GM15510 (cell line): ENCODE data around the gene TBXA2R.

Experiments used
- POLR2A ChIP-seq: IDR thresholded peaks from 3 replicates; pipeline ENCODE4 v1.6.1; 2011; ENCODE audit warnings: borderline replicate concordance; ENCODE audit not compliant: insufficient read length; ENCODE audit errors: extremely low read depth

The TBXA2R gene

GRCh38 chr19:3586707-3587346 lies 19.8 kb downstream of the TBXA2R start:
- TF ChIP-seq POLR2A = no peak

DNA sequence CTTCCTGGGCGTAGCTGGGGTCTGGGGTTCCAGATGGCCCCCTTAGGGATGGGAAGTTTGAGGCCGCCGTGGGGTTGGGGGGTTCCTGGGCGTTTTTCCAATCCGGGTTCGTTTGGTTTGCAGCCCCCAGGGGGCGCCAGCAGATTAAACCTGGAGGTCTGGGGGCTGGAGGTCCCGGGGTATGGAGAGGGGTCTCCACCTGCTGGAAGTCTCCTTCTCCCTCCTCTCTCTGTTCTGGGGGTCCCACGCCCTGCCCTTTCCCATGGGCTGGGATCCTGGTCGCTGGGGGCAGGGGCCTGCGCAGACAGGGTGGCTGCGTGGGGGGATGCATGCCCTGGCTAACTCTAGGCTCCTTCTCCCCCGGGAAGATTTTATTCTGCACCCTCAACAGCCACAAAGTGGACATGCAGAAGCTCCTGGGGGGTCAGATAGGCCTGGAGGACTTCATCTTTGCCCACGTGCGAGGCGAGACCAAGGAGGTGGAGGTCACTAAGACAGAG lies 20.5 kb downstream of the TBXA2R start:
- no peak for TF ChIP-seq POLR2A

- TF ChIP-seq POLR2A = no peak
These were observed 21.2 kb downstream of the TBXA2R start, which contains the start of gene GIPC3 for GRCh38 chr19:3585301-3586126. Gene GIPC3, plus strand, starts transcription at chr19:3585478. Its CDS starts 120 bp downstream, at chr19:3585598.

GRCh38 chr19:3580156-3580934 lies 26.3 kb downstream of the TBXA2R start:
- no peak for TF ChIP-seq POLR2A

DNA sequence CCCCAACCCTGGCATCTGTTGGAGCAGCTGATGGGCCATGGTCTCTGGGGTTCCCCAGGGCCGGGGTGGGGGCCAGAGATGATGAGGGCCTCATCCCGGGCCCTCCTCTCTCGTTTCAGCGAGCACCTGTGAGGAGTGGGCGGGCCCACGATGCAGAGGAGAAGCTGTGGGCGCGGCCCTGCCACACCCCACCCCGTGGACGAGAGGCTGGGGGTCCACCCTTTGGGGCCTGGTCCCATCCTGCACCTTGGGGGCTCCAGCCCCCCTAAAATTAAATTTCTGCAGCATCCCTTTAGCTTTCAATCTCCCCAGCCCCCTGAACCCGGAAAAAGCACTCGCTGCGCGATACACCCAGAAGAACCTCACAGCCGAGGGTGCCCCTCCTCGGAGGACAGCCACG lies 28.3 kb downstream of the TBXA2R start:
- no peak for TF ChIP-seq POLR2A

DNA sequence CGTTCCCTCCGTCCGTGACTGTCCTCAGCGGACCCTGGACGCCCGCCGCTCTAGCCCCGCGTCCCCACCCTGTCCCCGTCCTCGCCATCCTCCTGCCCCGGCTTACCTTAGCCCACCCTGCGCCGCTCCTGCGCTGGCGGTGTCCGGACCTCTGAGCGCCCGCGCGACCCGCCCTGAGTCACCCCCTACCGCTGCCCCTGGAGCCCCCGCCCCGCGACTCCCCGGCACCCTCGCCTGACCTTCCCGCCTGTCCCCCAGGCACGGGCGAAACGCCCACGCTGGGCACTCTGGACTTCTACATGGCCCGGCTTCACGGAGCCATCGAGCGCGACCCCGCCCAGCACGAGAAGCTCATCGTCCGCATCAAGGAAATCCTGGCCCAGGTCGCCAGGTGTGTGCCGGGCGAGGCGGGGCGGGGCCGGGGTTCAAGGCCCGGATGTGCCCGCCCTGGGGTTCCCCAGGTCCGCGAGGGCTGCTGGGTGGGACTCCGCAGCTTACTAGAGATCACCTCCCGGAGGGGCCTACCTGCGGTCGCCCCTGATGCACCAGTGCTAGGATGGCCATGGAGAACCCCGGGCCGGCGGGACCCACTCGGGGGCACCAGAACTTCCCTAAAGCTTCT lies 28.8 kb downstream of the TBXA2R start:
- no peak for TF ChIP-seq POLR2A

DNA sequence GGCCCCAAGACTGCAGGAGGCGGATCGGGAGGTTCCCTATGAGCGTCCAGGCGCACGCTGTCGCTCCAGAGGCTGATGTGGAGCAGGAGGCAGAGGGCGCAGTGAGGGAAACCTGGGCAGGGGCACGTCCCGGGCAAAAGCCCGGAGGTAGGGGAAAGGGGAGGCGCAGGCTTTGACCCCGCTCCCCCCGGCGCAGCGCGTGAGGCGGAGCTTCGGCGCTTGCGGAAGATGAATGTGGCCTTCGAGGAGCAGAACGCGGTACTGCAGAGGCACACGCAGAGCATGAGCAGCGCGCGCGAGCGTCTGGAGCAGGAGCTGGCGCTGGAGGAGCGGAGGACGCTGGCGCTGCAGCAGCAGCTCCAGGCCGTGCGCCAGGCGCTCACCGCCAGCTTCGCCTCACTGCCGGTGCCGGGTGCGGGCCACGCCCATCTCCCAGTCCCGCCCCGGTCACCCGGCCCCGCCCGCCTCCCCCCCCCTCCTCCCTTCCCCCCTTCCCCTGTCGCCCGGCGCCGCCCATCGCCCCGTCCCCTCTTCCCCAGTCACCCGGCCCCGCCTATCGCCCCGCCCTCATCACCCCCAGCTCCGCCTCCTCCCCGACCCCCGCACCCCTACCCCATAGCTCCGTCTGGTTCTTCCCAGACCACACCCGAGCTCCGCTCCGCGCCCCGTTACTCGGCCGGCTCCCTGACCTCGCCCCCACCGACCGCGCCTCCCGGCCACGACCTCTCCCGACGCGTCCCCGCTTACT lies 29.8 kb downstream of the TBXA2R start:
- no peak for TF ChIP-seq POLR2A

GRCh38 chr19:3575949-3576673 lies 30.6 kb downstream of the TBXA2R start:
- no peak for TF ChIP-seq POLR2A

DNA sequence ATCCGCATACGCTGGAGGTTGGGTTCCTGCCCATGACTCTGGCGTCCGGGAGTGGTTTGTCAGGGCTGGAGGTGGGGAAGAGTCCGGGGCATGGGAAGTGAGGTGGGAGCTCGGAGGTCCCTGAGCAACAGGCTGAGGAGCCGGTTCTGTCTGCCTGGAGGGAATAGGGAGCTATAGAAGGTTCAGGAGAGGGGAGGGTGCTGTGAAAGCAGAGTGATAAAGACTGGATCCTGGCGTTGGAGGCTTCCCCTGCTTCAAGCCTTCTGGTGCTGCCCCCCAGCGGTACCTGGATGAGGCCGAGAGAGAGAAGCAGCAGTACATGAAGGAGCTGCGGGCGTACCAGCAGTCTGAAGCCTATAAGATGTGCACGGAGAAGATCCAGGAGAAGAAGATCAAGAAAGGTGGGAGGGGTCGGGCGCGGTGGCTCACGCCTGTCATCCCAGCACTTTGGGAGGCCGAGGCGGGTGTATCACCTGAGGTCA lies 31.4 kb downstream of the TBXA2R start:
- TF ChIP-seq POLR2A = no peak

- no peak for TF ChIP-seq POLR2A
These were observed 32.6 kb downstream of the TBXA2R start for GRCh38 chr19:3573858-3574637.

GRCh38 chr19:3573162-3573857 lies 33.4 kb downstream of the TBXA2R start:
- peak; percentile 4 for TF ChIP-seq POLR2A

DNA sequence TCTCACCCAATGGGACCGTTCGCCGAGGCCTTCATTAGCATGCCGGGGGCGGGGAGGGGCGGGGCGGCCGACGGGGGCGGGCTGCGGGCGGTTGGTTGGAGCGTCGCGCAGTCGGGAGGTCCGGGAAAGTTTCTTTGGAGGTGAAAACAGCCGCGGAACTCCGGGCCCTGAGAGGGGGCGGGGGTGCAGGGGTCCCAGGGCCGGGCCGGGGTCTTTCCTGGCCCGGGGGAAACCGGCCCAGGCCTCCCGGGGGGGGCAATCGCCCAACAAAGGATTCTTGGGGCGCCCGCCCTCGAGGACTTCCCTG lies 33.9 kb downstream of the TBXA2R start, which contains the start of gene HMG20B:
HMG20B (plus strand) TSS at position 90 of the 307 bp plus-strand sequence. CDS start 366 bp downstream, outside the sequence.
- TF ChIP-seq POLR2A = peak; percentile 16
